NCI-H128 (cell line): Measurements from ENCODE around the gene ELF5.

Source experiments
- DNase-seq: peaks from one replicate; lab custom pipeline; 2025; ENCODE audit not compliant: unreplicated experiment; lab: John Stamatoyannopoulos, UW

Gene ELF5

GRCh38 chr11:34493926-34494595 is 19.5 kb downstream of the ELF5 start:
- no peak for DNase-seq

- DNase-seq: no peak
Measured at GRCh38 chr11:34493468-34493867, 20.1 kb downstream of the ELF5 start.

GRCh38 chr11:34492806-34493414 is 20.7 kb downstream of the ELF5 start:
- peak; percentile 30 for DNase-seq

- no peak for DNase-seq
Measured at GRCh38 chr11:34490304-34490703, 23.3 kb downstream of the ELF5 start.

- no peak for DNase-seq
Measured at GRCh38 chr11:34488855-34489557, 24.6 kb downstream of the ELF5 start.

GRCh38 chr11:34487430-34487829 is 26.2 kb downstream of the ELF5 start:
- DNase-seq: no peak

GRCh38 chr11:34483106-34483874 is 30.3 kb downstream of the ELF5 start:
- no peak for DNase-seq

GRCh38 chr11:34481307-34481706 is 32.3 kb downstream of the ELF5 start:
- no peak for DNase-seq

- DNase-seq: no peak
Measured at GRCh38 chr11:34480314-34480713, 33.3 kb downstream of the ELF5 start.

GRCh38 chr11:34478845-34479663 is 34.5 kb downstream of the ELF5 start:
- DNase-seq: no peak

- no peak for DNase-seq
Measured at GRCh38 chr11:34476849-34477248, 36.7 kb downstream of the ELF5 start.

GRCh38 chr11:34475656-34476055 is 37.9 kb downstream of the ELF5 start:
- DNase-seq: no peak

GRCh38 chr11:34473603-34474169 is 39.9 kb downstream of the ELF5 start:
- no peak for DNase-seq

GRCh38 chr11:34468209-34468841 is 45.3 kb downstream of the ELF5 start:
- no peak for DNase-seq

GRCh38 chr11:34466802-34467488 is 46.6 kb downstream of the ELF5 start:
- DNase-seq: no peak

- no peak for DNase-seq
Measured at GRCh38 chr11:34464591-34465051, 49.0 kb downstream of the ELF5 start.

GRCh38 chr11:34461215-34461614 is 52.4 kb downstream of the ELF5 start:
- DNase-seq: no peak

- no peak for DNase-seq
Measured at GRCh38 chr11:34460278-34460677, 53.3 kb downstream of the ELF5 start.

- no peak for DNase-seq
Measured at GRCh38 chr11:34459507-34460162, 54.0 kb downstream of the ELF5 start.
